C4-2B (cell line): ENCODE results near the gene PFKFB4.

Experiments
- ZFX ChIP-seq: fragments of 450-650 bp; IDR thresholded peaks from 2 replicates; pipeline ENCODE4 v1.6.1; 2017
- TF ChIP-seq, protein P1 (sequence below): fragments of 450-650 bp; conservative IDR thresholded peaks from 2 replicates; pipeline ENCODE4 v1.5.1; 2017; ENCODE audit warnings: mild to moderate bottlenecking

DNA sequence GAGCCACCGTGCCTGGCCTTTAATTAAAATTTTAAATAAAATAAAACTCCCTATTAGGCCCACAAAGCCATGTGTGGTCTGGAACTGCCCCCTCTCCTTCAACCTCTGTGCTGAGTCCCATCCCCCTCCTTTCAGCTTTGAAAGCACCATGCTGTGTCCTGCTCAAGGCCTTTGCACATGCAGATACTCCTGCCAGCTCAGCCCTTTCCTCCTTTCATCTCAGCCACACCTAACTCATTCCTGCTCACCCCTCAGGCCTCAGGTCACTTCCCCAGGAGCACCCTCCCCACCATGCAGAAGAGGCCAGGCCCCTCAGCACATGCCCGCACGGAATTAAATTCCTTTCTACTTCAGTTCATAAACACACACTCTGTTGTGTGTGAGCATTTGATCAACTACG, 82.0 kb downstream of the PFKFB4 start:
- TF ChIP-seq, protein P1, sequence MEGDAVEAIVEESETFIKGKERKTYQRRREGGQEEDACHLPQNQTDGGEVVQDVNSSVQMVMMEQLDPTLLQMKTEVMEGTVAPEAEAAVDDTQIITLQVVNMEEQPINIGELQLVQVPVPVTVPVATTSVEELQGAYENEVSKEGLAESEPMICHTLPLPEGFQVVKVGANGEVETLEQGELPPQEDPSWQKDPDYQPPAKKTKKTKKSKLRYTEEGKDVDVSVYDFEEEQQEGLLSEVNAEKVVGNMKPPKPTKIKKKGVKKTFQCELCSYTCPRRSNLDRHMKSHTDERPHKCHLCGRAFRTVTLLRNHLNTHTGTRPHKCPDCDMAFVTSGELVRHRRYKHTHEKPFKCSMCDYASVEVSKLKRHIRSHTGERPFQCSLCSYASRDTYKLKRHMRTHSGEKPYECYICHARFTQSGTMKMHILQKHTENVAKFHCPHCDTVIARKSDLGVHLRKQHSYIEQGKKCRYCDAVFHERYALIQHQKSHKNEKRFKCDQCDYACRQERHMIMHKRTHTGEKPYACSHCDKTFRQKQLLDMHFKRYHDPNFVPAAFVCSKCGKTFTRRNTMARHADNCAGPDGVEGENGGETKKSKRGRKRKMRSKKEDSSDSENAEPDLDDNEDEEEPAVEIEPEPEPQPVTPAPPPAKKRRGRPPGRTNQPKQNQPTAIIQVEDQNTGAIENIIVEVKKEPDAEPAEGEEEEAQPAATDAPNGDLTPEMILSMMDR, result no peak
- TF ChIP-seq ZFX, result no peak
